HepG2 (cell line): ENCODE data around the gene PHYHIPL. TPM values are rescaled to one million over a fixed set of nuclear protein-coding genes. Genes with fewer than 3 reads are reported as not detected.
A peak's percentile ranks its signal among the peaks of the same experiment; 100 is the strongest.

Experiments
- CEBPB ChIP-seq: IDR thresholded peaks from 2 replicates; pipeline ENCODE4 v1.6.1; 2011; ENCODE audit warnings: low read depth, low read length, improper control_type of control experiment, borderline replicate concordance
- E2F1 ChIP-seq: sonication (generic); formaldehyde crosslinking; IDR thresholded peaks from 2 replicates; pipeline ENCODE4 v1.5.0; 2020; ENCODE audit warnings: missing genetic modification reagents
- KAT2B ChIP-seq: fragments of 150-350 bp; IDR thresholded peaks from 2 replicates; pipeline ENCODE4 v1.6.1; 2014; ENCODE audit warnings: low read depth, low read length, borderline replicate concordance
- KDM2A ChIP-seq: sonication (generic); formaldehyde crosslinking; IDR thresholded peaks from 2 replicates; pipeline ENCODE4 v1.4.0; 2020; ENCODE audit warnings: low read depth, missing genetic modification reagents, borderline replicate concordance
- MEIS1 ChIP-seq: sonication (generic); formaldehyde crosslinking; IDR thresholded peaks from 2 replicates; pipeline ENCODE4 v1.9.0; 2021; ENCODE audit warnings: mild to moderate bottlenecking, missing genetic modification reagents, moderate library complexity, borderline replicate concordance
- MXD1 ChIP-seq: sonication (generic); formaldehyde crosslinking; IDR thresholded peaks from 2 replicates; pipeline ENCODE4 v1.4.0; 2020; ENCODE audit warnings: mild to moderate bottlenecking, missing genetic modification reagents
- NR2F6 ChIP-seq, 2 experiments: IDR thresholded peaks; 2 replicates each; pipeline ENCODE4 v1.6.1; 2016; ENCODE audit warnings: antibody characterized with exemption in 1 of 2, mild to moderate bottlenecking in 1 of 2
- RXRA ChIP-seq: sonication (generic); formaldehyde crosslinking; IDR thresholded peaks from 2 replicates; pipeline ENCODE4 v1.5.1; 2020; ENCODE audit warnings: missing genetic modification reagents
- SALL1 ChIP-seq: sonication (generic); formaldehyde crosslinking; IDR thresholded peaks from 2 replicates; pipeline ENCODE4 v1.8.0; 2022; ENCODE audit warnings: mild to moderate bottlenecking, missing genetic modification reagents
- SIN3A ChIP-seq: IDR thresholded peaks from 2 replicates; pipeline ENCODE4 v1.6.1; 2011; ENCODE audit warnings: low read depth, mild to moderate bottlenecking, control low read depth, low read length, borderline replicate concordance
- TGIF2 ChIP-seq: IDR thresholded peaks from 2 replicates; pipeline ENCODE4 v1.6.1; 2016; ENCODE audit warnings: control low read depth, missing compliant biosample characterization
- ZBTB38 ChIP-seq: sonication (generic); formaldehyde crosslinking; IDR thresholded peaks from 2 replicates; pipeline ENCODE4 v1.5.1; 2020; ENCODE audit warnings: mild to moderate bottlenecking, missing genetic modification reagents
- ZNF10 ChIP-seq: sonication (generic); formaldehyde crosslinking; IDR thresholded peaks from 2 replicates; pipeline ENCODE4 v1.4.0; 2020; ENCODE audit warnings: mild to moderate bottlenecking, low read depth, missing genetic modification reagents, borderline replicate concordance
- ZNF276 ChIP-seq: sonication (generic); formaldehyde crosslinking; IDR thresholded peaks from 2 replicates; pipeline ENCODE4 v1.4.0; 2020; ENCODE audit warnings: mild to moderate bottlenecking, low read depth, missing genetic modification reagents
- ZNF33B ChIP-seq: sonication (generic); formaldehyde crosslinking; IDR thresholded peaks from 2 replicates; pipeline ENCODE4 v1.5.1; 2020; ENCODE audit warnings: mild to moderate bottlenecking, missing genetic modification reagents
- ZNF558 ChIP-seq: sonication (generic); formaldehyde crosslinking; IDR thresholded peaks from 2 replicates; pipeline ENCODE4 v1.9.0; 2022; ENCODE audit warnings: mild to moderate bottlenecking, missing genetic modification reagents, borderline replicate concordance
- ZNF646 ChIP-seq: sonication (generic); formaldehyde crosslinking; IDR thresholded peaks from 2 replicates; pipeline ENCODE4 v1.9.0; 2021; ENCODE audit warnings: mild to moderate bottlenecking, missing genetic modification reagents
- ZNF737 ChIP-seq: sonication (generic); formaldehyde crosslinking; IDR thresholded peaks from 2 replicates; pipeline ENCODE4 v1.5.0; 2020; ENCODE audit warnings: missing genetic modification reagents, mild to moderate bottlenecking, borderline replicate concordance
- ZNF782 ChIP-seq: sonication (generic); formaldehyde crosslinking; IDR thresholded peaks from 2 replicates; pipeline ENCODE4 v1.4.0; 2020; ENCODE audit warnings: missing genetic modification reagents, mild to moderate bottlenecking, borderline replicate concordance
- polyA plus RNA-seq, 8 experiments: library from polyadenylated mRNA; depleted of rRNA in 3 of 8; stranded (reverse) in 7 of 8; unstranded in 1 of 8; fragments of >200 nt; fragmentation: Illumina TruSeq in 4 of 8; extraction: Trizol in 4 of 8; gene quantifications; 2 replicates each; pipeline versions ENCODE4 v1.2.1 to v1.2.3, GENCODE V29; 2011 to 2016; ENCODE audit warnings: low read depth in 4 of 8, missing spikeins in 1 of 8, mixed read lengths in 1 of 8; ENCODE audit not compliant: insufficient read depth in 1 of 8
- total RNA-seq, 5 experiments: library from RNA; depleted of rRNA; stranded (reverse); fragments of >200 nt; fragmentation: Illumina TruSeq; extraction: Trizol; gene quantifications; 2 replicates each; pipeline ENCODE4 v1.2.3, GENCODE V29; 2016; ENCODE audit warnings: low read depth in 1 of 5

Gene PHYHIPL
- total and polyA plus RNA-seq, 2 of the 13 experiments (the other 11 are each of a cell fraction or from before 2014, with no cell fraction given), result 40.6 to 78.5 TPM

GRCh38 chr10:59175538-59176240 is 754 bp upstream of the PHYHIPL start (continued):
- TF ChIP-seq E2F1, result no peak
- TF ChIP-seq ZNF33B (CRISPR knock-in tag), result no peak; the same call in 1 of the 2 replicates
- TF ChIP-seq RXRA (CRISPR knock-in tag), result peak; percentile 69; the same call in 1 of the 2 replicates
- no peak for TF ChIP-seq CEBPB
- 0 out of 2 replicates have a peak, but pooled peaks have one; percentile 22 for TF ChIP-seq NR2F6 (IDR thresholded peaks at IDR 0.05)
- no peak; the same call in 1 of the 2 replicates for TF ChIP-seq NR2F6 (CRISPR knock-in tag; IDR thresholded peaks at IDR 0.05)
- TF ChIP-seq KAT2B, result no peak
- TF ChIP-seq ZNF276 (CRISPR knock-in tag), result 0 out of 2 replicates have a peak, but pooled peaks have one; percentile 82
- peak; percentile 47; the same call in 1 of the 2 replicates for TF ChIP-seq KDM2A (CRISPR knock-in tag)
- TF ChIP-seq SALL1 (CRISPR knock-in tag), result peak; percentile 25; the same call in 1 of the 2 replicates
- no peak for TF ChIP-seq ZNF558 (CRISPR knock-in tag)
- 0 out of 2 replicates have a peak, but pooled peaks have one; percentile 37 for TF ChIP-seq SIN3A
- TF ChIP-seq ZNF646 (CRISPR knock-in tag), result no peak
- no peak for TF ChIP-seq MXD1 (CRISPR knock-in tag)
- 0 out of 2 replicates have a peak, but pooled peaks have one; percentile 26 for TF ChIP-seq ZBTB38 (CRISPR knock-in tag)
- TF ChIP-seq TGIF2, result 0 out of 2 replicates have a peak, but pooled peaks have one; percentile 15
- TF ChIP-seq ZNF737, result no peak; the same call in 1 of the 2 replicates
- TF ChIP-seq ZNF10, result no peak
- TF ChIP-seq MEIS1 (CRISPR knock-in tag), result 0 out of 2 replicates have a peak, but pooled peaks have one; percentile 46
- TF ChIP-seq ZNF782, result peak; percentile 83; the same call in 1 of the 2 replicates
